Breast epithelium (tissue), 3 donors: ENCODE measurements around the gene SSH2.

Source experiments
- CTCF ChIP-seq, 3 donors: fragments of 450-650 bp; IDR thresholded peaks; one replicate each; pipeline ENCODE4 v1.5.1; 2016 to 2017; ENCODE audit warnings: antibody characterized with exemption in 3 of 3, mild to moderate bottlenecking in 3 of 3, moderate library complexity in 3 of 3
- POLR2A ChIP-seq: fragments of 450-650 bp; IDR thresholded peaks from one replicate; pipeline ENCODE4 v1.6.1; 2016; ENCODE audit warnings: antibody characterized with exemption, mild to moderate bottlenecking, moderate library complexity

- TF ChIP-seq POLR2A (no peak), CTCF (IDR thresholded peaks at IDR 0.05) (no peak)
Measured at GRCh38 chr17:29621751-29622194, 308.3 kb downstream of the SSH2 start.
